IPS DF 6.9 (cell line): ENCODE measurements around the gene PIK3CG.

Experiments used
- DNase-seq: peaks from one replicate; pipeline ENCODE4 v3.0.0-alpha.2; 2013; ENCODE audit warnings: low read depth, low spot score
- H3K27ac ChIP-seq: one replicate; pipeline ENCODE4 v1.5.1; 2013; ENCODE audit warnings: low read length, control low read depth
- H3K27me3 ChIP-seq: 2 replicates; pipeline ENCODE4 v1.6.1; 2013; ENCODE audit warnings: mild to moderate bottlenecking, low read length; ENCODE audit not compliant: control insufficient read depth, insufficient read depth
- H3K36me3 ChIP-seq: 2 replicates; pipeline ENCODE4 v1.6.1; 2013; ENCODE audit warnings: low read length; ENCODE audit not compliant: control insufficient read depth, insufficient read depth
- H3K4me1 ChIP-seq: 2 replicates; pipeline ENCODE4 v1.6.1; 2013; ENCODE audit warnings: low read length; ENCODE audit not compliant: control insufficient read depth, insufficient read depth
- H3K4me3 ChIP-seq: 2 replicates; pipeline ENCODE4 v1.5.1; 2013; ENCODE audit warnings: mild to moderate bottlenecking, low read length
- H3K9me3 ChIP-seq: 2 replicates; pipeline ENCODE4 v1.6.1; 2013; ENCODE audit warnings: low read length, inconsistent platforms; ENCODE audit not compliant: control insufficient read depth, insufficient read depth
- WGBS: extraction: QIAGEN DNeasy Blood & Tissue Kit; methylation state at CpG from one replicate; pipeline ENCODE4 v1.1.7; 2013; ENCODE audit warnings: mixed read lengths, missing lambda C conversion rate; ENCODE audit not compliant: insufficient read length, insufficient coverage; 5-methylcytosine and 5-hydroxymethylcytosine counted together

Gene PIK3CG

GRCh38 chr7:106870528-106870927, 5.4 kb downstream of the PIK3CG start:
- no peak overlapping the region for H3K4me3 ChIP-seq

GRCh38 chr7:106870983-106871410, 5.9 kb downstream of the PIK3CG start:
- no peaks in the 10 kb centered on the region; the same call in 1 of the 2 replicates for H3K36me3 ChIP-seq

More at GRCh38 chr7:106870528-106870927, 5.4 kb downstream of the PIK3CG start:
- H3K36me3 ChIP-seq = no peaks in the 10 kb centered on the region; the same call in 1 of the 2 replicates
- no peaks in the 10 kb centered on the region for H3K9me3 ChIP-seq
- no peaks in the 10 kb centered on the region for H3K4me1 ChIP-seq
- H3K27ac ChIP-seq = no peak overlapping the region
- H3K27me3 ChIP-seq = no peaks in the 10 kb centered on the region
- WGBS = no CpG with 5 or more reads among the region's 3 CpGs
- DNase-seq = no peak

GRCh38 chr7:106871793-106872571, 6.9 kb downstream of the PIK3CG start:
- H3K27me3 ChIP-seq = no peaks in the 10 kb centered on the region
- no peaks in the 10 kb centered on the region for H3K4me1 ChIP-seq
- DNase-seq = no peak
- no peaks in the 10 kb centered on the region for H3K9me3 ChIP-seq
- WGBS = 100% methylated on average over 1 of the region's 6 CpGs
- no peak overlapping the region for H3K4me3 ChIP-seq
- H3K36me3 ChIP-seq = no peaks in the 10 kb centered on the region; the same call in 1 of the 2 replicates
- no peak overlapping the region for H3K27ac ChIP-seq

More at GRCh38 chr7:106870983-106871410, 5.9 kb downstream of the PIK3CG start:
- no peak for DNase-seq
- no CpG with 5 or more reads among the region's 1 CpG for WGBS
- H3K27ac ChIP-seq = no peak overlapping the region
- no peaks in the 10 kb centered on the region for H3K9me3 ChIP-seq
- no peaks in the 10 kb centered on the region for H3K27me3 ChIP-seq
- no peak overlapping the region for H3K4me3 ChIP-seq
- H3K4me1 ChIP-seq = no peaks in the 10 kb centered on the region

GRCh38 chr7:106872763-106873162, 7.7 kb downstream of the PIK3CG start:
- WGBS = no CpG with 5 or more reads among the region's 6 CpGs
- Histone ChIP-seq H3K27ac (no peak overlapping the region), H3K27me3 (no peaks in the 10 kb centered on the region), H3K4me3 (no peak overlapping the region), H3K4me1 (no peaks in the 10 kb centered on the region), H3K36me3 (no peaks in the 10 kb centered on the region; the same call in 1 of the 2 replicates), H3K9me3 (no peaks in the 10 kb centered on the region)
- DNase-seq = no peak

GRCh38 chr7:106874076-106874475, 9.0 kb downstream of the PIK3CG start:
- Histone ChIP-seq H3K36me3 (no peaks in the 10 kb centered on the region), H3K4me3 (no peak overlapping the region), H3K27ac (no peak overlapping the region), H3K4me1 (no peaks in the 10 kb centered on the region), H3K27me3 (no peaks in the 10 kb centered on the region), H3K9me3 (no peaks in the 10 kb centered on the region)
- no peak for DNase-seq

- no peaks in the 10 kb centered on the region for H3K9me3 ChIP-seq
- no peaks in the 10 kb centered on the region for H3K4me1 ChIP-seq
- no peak overlapping the region for H3K27ac ChIP-seq
- no CpG with 5 or more reads among the region's 1 CpG for WGBS
- no peak overlapping the region for H3K4me3 ChIP-seq
- H3K27me3 ChIP-seq = no peaks in the 10 kb centered on the region
- no peak for DNase-seq
- no peaks in the 10 kb centered on the region for H3K36me3 ChIP-seq
Measured at GRCh38 chr7:106875508-106875907, 10.4 kb downstream of the PIK3CG start.

GRCh38 chr7:106878748-106879439, 13.8 kb downstream of the PIK3CG start:
- Histone ChIP-seq H3K4me3 (no peak overlapping the region), H3K27ac (no peak overlapping the region), H3K4me1 (no peaks in the 10 kb centered on the region), H3K9me3 (no peaks in the 10 kb centered on the region), H3K36me3 (no peaks in the 10 kb centered on the region), H3K27me3 (no peaks in the 10 kb centered on the region)
- no CpG with 5 or more reads among the region's 4 CpGs for WGBS
- no peak for DNase-seq

- no peaks in the 10 kb centered on the region for H3K4me1 ChIP-seq
- no peaks in the 10 kb centered on the region for H3K27me3 ChIP-seq
- H3K4me3 ChIP-seq = no peak overlapping the region
- no peak overlapping the region for H3K27ac ChIP-seq
- DNase-seq = no peak
- WGBS = no CpG with 5 or more reads among the region's 3 CpGs
- no peaks in the 10 kb centered on the region for H3K36me3 ChIP-seq
- H3K9me3 ChIP-seq = no peaks in the 10 kb centered on the region
Measured at GRCh38 chr7:106881984-106882383, 16.9 kb downstream of the PIK3CG start.

GRCh38 chr7:106883456-106884026, 18.5 kb downstream of the PIK3CG start:
- DNase-seq = no peak
- no peaks in the 10 kb centered on the region for H3K36me3 ChIP-seq
- H3K4me1 ChIP-seq = no peaks in the 10 kb centered on the region

GRCh38 chr7:106885652-106886051, 20.6 kb downstream of the PIK3CG start:
- H3K4me1 ChIP-seq = no peaks in the 10 kb centered on the region
- H3K27ac ChIP-seq = no peak overlapping the region
- no peaks in the 10 kb centered on the region for H3K9me3 ChIP-seq
- H3K27me3 ChIP-seq = no peaks in the 10 kb centered on the region
- H3K36me3 ChIP-seq = no peaks in the 10 kb centered on the region
- no peak for DNase-seq
- WGBS = no CpG with 5 or more reads among the region's 4 CpGs
- H3K4me3 ChIP-seq = no peak overlapping the region

More at GRCh38 chr7:106883456-106884026, 18.5 kb downstream of the PIK3CG start:
- Histone ChIP-seq H3K27ac (no peak overlapping the region), H3K9me3 (no peaks in the 10 kb centered on the region), H3K4me3 (no peak overlapping the region), H3K27me3 (no peaks in the 10 kb centered on the region)
- no CpG with 5 or more reads among the region's 2 CpGs for WGBS
